H9 (cell line): ENCODE data around the gene HS1BP3. TPM values are rescaled to one million over a fixed set of nuclear protein-coding genes. Genes with fewer than 3 reads are reported as not detected.

ENCODE experiments used
- DNase-seq: peaks from one replicate; pipeline ENCODE4 v3.0.0-alpha.2; 2017
- H2AFZ ChIP-seq: one replicate; pipeline ENCODE4 v1.6.1; 2013; ENCODE audit warnings: mild to moderate bottlenecking, low read length, control low read depth, moderate library complexity
- H2AK5ac ChIP-seq: 2 replicates; pipeline ENCODE4 v1.6.1; 2013; ENCODE audit warnings: low read length, control low read depth, mixed read lengths; ENCODE audit not compliant: insufficient read length
- H2BK120ac ChIP-seq: one replicate; pipeline ENCODE4 v1.6.1; 2013; ENCODE audit warnings: low read depth, mild to moderate bottlenecking, low read length, control low read depth, inconsistent platforms; ENCODE audit not compliant: poor library complexity, severe bottlenecking
- H2BK12ac ChIP-seq: 2 replicates; pipeline ENCODE4 v1.6.1; 2013; ENCODE audit warnings: low read length, control low read depth, mixed read lengths, low read depth; ENCODE audit not compliant: insufficient read length
- H2BK15ac ChIP-seq: 2 replicates; pipeline ENCODE4 v1.6.1; 2013; ENCODE audit warnings: low read depth, low read length, control low read depth
- H2BK20ac ChIP-seq: one replicate; pipeline ENCODE4 v1.6.1; 2013; ENCODE audit warnings: low read depth, mild to moderate bottlenecking, low read length, control low read depth, inconsistent platforms; ENCODE audit not compliant: poor library complexity, severe bottlenecking
- H2BK5ac ChIP-seq: 2 replicates; pipeline ENCODE4 v1.6.1; 2013; ENCODE audit warnings: low read length, control low read depth, mixed read lengths; ENCODE audit not compliant: insufficient read length
- H3K14ac ChIP-seq: 2 replicates; pipeline ENCODE4 v1.6.1; 2013; ENCODE audit warnings: low read length, control low read depth; ENCODE audit not compliant: insufficient read depth
- H3K18ac ChIP-seq: 2 replicates; pipeline ENCODE4 v1.6.1; 2013; ENCODE audit warnings: low read depth, mild to moderate bottlenecking, mixed read lengths, low read length, control low read depth; ENCODE audit not compliant: insufficient read length
- H3K23ac ChIP-seq: 2 replicates; pipeline ENCODE4 v1.6.1; 2013; ENCODE audit warnings: low read length, control low read depth, mixed read lengths, low read depth; ENCODE audit not compliant: insufficient read length
- H3K23me2 ChIP-seq: 2 replicates; pipeline ENCODE4 v1.6.1; 2013; ENCODE audit warnings: low read depth, mild to moderate bottlenecking, mixed read lengths, low read length, control low read depth; ENCODE audit not compliant: insufficient read length, poor library complexity, severe bottlenecking
- H3K27ac ChIP-seq: 2 replicates; pipeline ENCODE4 v1.5.1; 2013; ENCODE audit warnings: low read length, control low read depth, mixed read lengths, low read depth; ENCODE audit not compliant: insufficient read length
- H3K27me3 ChIP-seq: 2 replicates; pipeline ENCODE4 v1.6.1; 2013; ENCODE audit warnings: low read length, control low read depth, inconsistent platforms; ENCODE audit not compliant: insufficient read depth
- H3K4ac ChIP-seq: 2 replicates; pipeline ENCODE4 v1.6.1; 2013; ENCODE audit warnings: low read depth, mild to moderate bottlenecking, control low read depth, inconsistent platforms, low read length, moderate library complexity
- H3K4me1 ChIP-seq: 2 replicates; pipeline ENCODE4 v1.6.1; 2013; ENCODE audit warnings: low read length, control low read depth, inconsistent platforms; ENCODE audit not compliant: insufficient read depth
- H3K4me2 ChIP-seq: 2 replicates; pipeline ENCODE4 v1.6.1; 2013; ENCODE audit warnings: low read length, control low read depth, mixed read lengths; ENCODE audit not compliant: insufficient read length, insufficient read depth
- H3K56ac ChIP-seq: 2 replicates; pipeline ENCODE4 v1.6.1; 2013; ENCODE audit warnings: low read depth, mild to moderate bottlenecking, mixed read lengths, low read length, control low read depth; ENCODE audit not compliant: insufficient read length
- H3K79me1 ChIP-seq: 2 replicates; pipeline ENCODE4 v1.6.1; 2013; ENCODE audit warnings: low read depth, mild to moderate bottlenecking, moderate library complexity, low read length, control low read depth, inconsistent platforms; ENCODE audit not compliant: insufficient read depth, poor library complexity, severe bottlenecking
- H3K79me2 ChIP-seq: 2 replicates; pipeline ENCODE4 v1.6.1; 2013; ENCODE audit warnings: low read length, control low read depth, inconsistent platforms; ENCODE audit not compliant: insufficient read depth
- H3K9ac ChIP-seq: 2 replicates; pipeline ENCODE4 v1.6.1; 2013; ENCODE audit warnings: low read length, control low read depth, mixed read lengths; ENCODE audit not compliant: insufficient read length; ENCODE audit errors: extremely low read depth
- H3K9me3 ChIP-seq: one replicate; pipeline ENCODE4 v1.6.1; 2013; ENCODE audit warnings: low read depth, low read length, inconsistent platforms; ENCODE audit not compliant: control insufficient read depth
- H3T11ph ChIP-seq: one replicate; pipeline ENCODE4 v1.6.1; 2013; ENCODE audit warnings: mild to moderate bottlenecking, low read length, control low read depth, inconsistent platforms
- H4K20me1 ChIP-seq: one replicate; pipeline ENCODE4 v1.6.1; 2013; ENCODE audit not compliant: control insufficient read depth, insufficient read length, insufficient read depth
- H4K5ac ChIP-seq: 2 replicates; pipeline ENCODE4 v1.6.1; 2013; ENCODE audit warnings: low read depth, mild to moderate bottlenecking, mixed read lengths, low read length, control low read depth; ENCODE audit not compliant: insufficient read length
- H4K8ac ChIP-seq: replicated peaks from 2 replicates; pipeline ENCODE4 v1.6.1; 2013; ENCODE audit warnings: low read length, control low read depth, mixed read lengths, low read depth; ENCODE audit not compliant: insufficient read length
- H4K91ac ChIP-seq: 2 replicates; pipeline ENCODE4 v1.6.1; 2013; ENCODE audit warnings: low read depth, mild to moderate bottlenecking, moderate library complexity, mixed read lengths, low read length, control low read depth; ENCODE audit not compliant: insufficient read length
- H3K27ac Mint-ChIP-seq, 3 experiments: 2 replicates in 2 of 3; 3 replicates in 1 of 3; pipeline ENCODE4 v1.8.0; 2020 to 2021; ENCODE audit warnings: mixed read lengths in 3 of 3, mild to moderate bottlenecking in 1 of 3, moderate library complexity in 1 of 3
- H3K27me3 Mint-ChIP-seq: 2 replicates; pipeline ENCODE4 v1.8.0; 2021; ENCODE audit warnings: low read depth, mild to moderate bottlenecking, moderate library complexity, mixed read lengths
- H3K36me3 Mint-ChIP-seq, 3 experiments: 2 replicates in 2 of 3; 3 replicates in 1 of 3; pipeline ENCODE4 v1.8.0; 2020 to 2021; ENCODE audit warnings: low read depth in 3 of 3, mixed read lengths in 3 of 3; ENCODE audit not compliant: insufficient read depth in 1 of 3
- H3K4me1 Mint-ChIP-seq, 2 experiments: 2 replicates each; pipeline ENCODE4 v1.8.0; 2020; ENCODE audit warnings: mixed read lengths in 2 of 2
- H3K4me3 Mint-ChIP-seq, 2 experiments: 2 replicates in 1 of 2; 3 replicates in 1 of 2; pipeline ENCODE4 v1.8.0; 2020 to 2021; ENCODE audit warnings: mild to moderate bottlenecking in 2 of 2, mixed read lengths in 2 of 2, moderate library complexity in 1 of 2
- H3K9me3 Mint-ChIP-seq, 2 experiments: 2 replicates in 1 of 2; 3 replicates in 1 of 2; pipeline ENCODE4 v1.8.0; 2020; ENCODE audit warnings: mild to moderate bottlenecking in 2 of 2, mixed read lengths in 2 of 2, moderate library complexity in 1 of 2
- WGBS: extraction: QIAGEN DNeasy Blood & Tissue Kit; methylation state at CpG from one replicate; pipeline ENCODE4 v1.1.7; 2013; ENCODE audit warnings: missing lambda C conversion rate, low lambda C conversion rate, mixed read lengths; ENCODE audit not compliant: insufficient read length; ENCODE audit errors: extremely low coverage; 5-methylcytosine and 5-hydroxymethylcytosine counted together
- total RNA-seq: library from RNA; stranded (reverse); gene quantifications from 2 replicates; pipeline ENCODE4 v1.2.1, GENCODE V29; 2021
- TF ChIP-seq, protein P1 (sequence below): fragments of 200-600 bp; sonication (generic); conservative IDR thresholded peaks from 3 replicates; pipeline ENCODE4 v1.8.0; 2021; ENCODE audit warnings: antibody characterized with exemption, mild to moderate bottlenecking

The HS1BP3 gene
- total RNA-seq, 1 experiment from 2014 or later, result 11.1 TPM

DNA sequence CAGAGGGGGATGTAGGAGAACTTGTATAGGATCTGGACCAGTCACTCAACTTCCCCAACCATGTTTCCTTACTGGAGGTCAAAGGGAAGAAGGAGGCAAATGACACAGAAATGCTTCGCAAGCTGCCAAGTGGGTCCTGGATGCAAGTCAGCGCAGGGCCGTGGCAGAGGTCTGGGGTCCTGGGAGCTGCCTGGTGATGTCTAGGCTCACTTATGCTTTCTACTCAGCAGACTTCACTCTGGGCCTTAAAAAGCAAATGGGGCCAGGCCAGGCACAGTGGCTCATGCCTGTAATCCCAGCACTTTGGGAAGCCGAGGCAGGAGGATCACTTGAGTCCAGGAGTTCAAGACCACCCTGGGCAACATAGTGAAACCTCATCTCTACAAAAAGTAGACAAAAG lies 19.9 kb downstream of the HS1BP3 start:
- H3K27me3 Mint-ChIP-seq, result no peaks in the 10 kb centered on the region; the same call in 1 of the 2 replicates
- H2BK15ac ChIP-seq, result no peak overlapping the region
- no peaks in the 10 kb centered on the region for H3K23me2 ChIP-seq
- no peak overlapping the region for H4K5ac ChIP-seq
- H3K4me2 ChIP-seq, result no peak overlapping the region
- H3K4ac ChIP-seq, result no peak overlapping the region
- H4K20me1 ChIP-seq, result no peaks in the 10 kb centered on the region
- no peak overlapping the region for H2AK5ac ChIP-seq
- no peaks in the 10 kb centered on the region; the same call in 1 of the 2 replicates for H3K4me1 ChIP-seq
- H3T11ph ChIP-seq, result no peak overlapping the region
- no peak overlapping the region for H3K27ac ChIP-seq
- H3K36me3 Mint-ChIP-seq, result peaks cover 0 to 1% (median 0%) of the 10 kb centered on the region in 3 experiments; a peak in 3 of 7 replicates
- H3K79me2 ChIP-seq, result no peaks in the 10 kb centered on the region
- H2BK5ac ChIP-seq, result no peak overlapping the region
- no peak overlapping the region for H3K9ac ChIP-seq
- no peak overlapping the region for H3K27ac Mint-ChIP-seq
- WGBS, result no CpG with 5 or more reads among the region's 4 CpGs
- no peak overlapping the region for H2AFZ ChIP-seq
- no peak overlapping the region for H2BK20ac ChIP-seq
- no peak overlapping the region for H3K23ac ChIP-seq
- H4K8ac ChIP-seq, result no peak overlapping the region
- H3K14ac ChIP-seq, result no peak overlapping the region; the same call in 1 of the 2 replicates
- TF ChIP-seq, protein P1, sequence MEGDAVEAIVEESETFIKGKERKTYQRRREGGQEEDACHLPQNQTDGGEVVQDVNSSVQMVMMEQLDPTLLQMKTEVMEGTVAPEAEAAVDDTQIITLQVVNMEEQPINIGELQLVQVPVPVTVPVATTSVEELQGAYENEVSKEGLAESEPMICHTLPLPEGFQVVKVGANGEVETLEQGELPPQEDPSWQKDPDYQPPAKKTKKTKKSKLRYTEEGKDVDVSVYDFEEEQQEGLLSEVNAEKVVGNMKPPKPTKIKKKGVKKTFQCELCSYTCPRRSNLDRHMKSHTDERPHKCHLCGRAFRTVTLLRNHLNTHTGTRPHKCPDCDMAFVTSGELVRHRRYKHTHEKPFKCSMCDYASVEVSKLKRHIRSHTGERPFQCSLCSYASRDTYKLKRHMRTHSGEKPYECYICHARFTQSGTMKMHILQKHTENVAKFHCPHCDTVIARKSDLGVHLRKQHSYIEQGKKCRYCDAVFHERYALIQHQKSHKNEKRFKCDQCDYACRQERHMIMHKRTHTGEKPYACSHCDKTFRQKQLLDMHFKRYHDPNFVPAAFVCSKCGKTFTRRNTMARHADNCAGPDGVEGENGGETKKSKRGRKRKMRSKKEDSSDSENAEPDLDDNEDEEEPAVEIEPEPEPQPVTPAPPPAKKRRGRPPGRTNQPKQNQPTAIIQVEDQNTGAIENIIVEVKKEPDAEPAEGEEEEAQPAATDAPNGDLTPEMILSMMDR, result no peak
- no peak overlapping the region for H2BK120ac ChIP-seq
- no peak overlapping the region for H2BK12ac ChIP-seq
- no peak overlapping the region for H3K56ac ChIP-seq
- no peak overlapping the region for H3K18ac ChIP-seq
- H3K79me1 ChIP-seq, result no peaks in the 10 kb centered on the region
- H3K4me1 Mint-ChIP-seq, result peaks cover 34 to 45% of the 10 kb centered on the region in 2 experiments
- no peak overlapping the region for H4K91ac ChIP-seq
- no peak for DNase-seq
- no peak overlapping the region for H3K4me3 Mint-ChIP-seq
- no peaks in the 10 kb centered on the region for H3K9me3 ChIP-seq
- H3K27me3 ChIP-seq, result no peaks in the 10 kb centered on the region
- H3K9me3 Mint-ChIP-seq, result no peaks in the 10 kb centered on the region
